AG04450 (cell line): ENCODE measurements around the gene PHLDA3. TPM values are rescaled to one million over a fixed set of nuclear protein-coding genes. Genes with fewer than 3 reads are reported as not detected.

Experiments used
- CTCF ChIA-PET: fragments of 300-600, 350-600 bp; formaldehyde crosslinking; extraction: SDS; loops from one replicate; lab custom pipeline; 2022; ENCODE audit warnings: antibody characterized with exemption, inconsistent platforms; lab: Charles Lee
- POLR2A ChIA-PET: fragments of 350-600 bp; formaldehyde crosslinking; extraction: SDS; loops from one replicate; lab custom pipeline; 2021; ENCODE audit warnings: antibody characterized with exemption, inconsistent platforms; lab: Yijun Ruan, JAX
- DNase-seq: peaks from one replicate; pipeline ENCODE4 v3.0.0-alpha.2; 2011; ENCODE audit warnings: low read depth, low spot score
- H3K27ac ChIP-seq: one replicate; pipeline ENCODE4 v1.5.1; 2012; ENCODE audit warnings: low read depth, low read length, control low read depth
- H3K27me3 ChIP-seq: one replicate; pipeline ENCODE4 v1.6.0; 2012; ENCODE audit warnings: low read length; ENCODE audit not compliant: control insufficient read depth, insufficient read depth
- H3K4me3 ChIP-seq: 2 replicates; pipeline ENCODE4 v1.5.1; 2011; ENCODE audit warnings: mild to moderate bottlenecking, low read depth, low read length, control low read depth
- H3K9me3 ChIP-seq: 2 replicates; pipeline ENCODE4 v1.5.1; 2012; ENCODE audit warnings: low read length; ENCODE audit not compliant: control insufficient read depth, insufficient read depth
- polyA plus RNA-seq: library from polyadenylated mRNA; depleted of rRNA; stranded (reverse); fragments of >200 nt; gene quantifications from 2 replicates; pipeline ENCODE4 v1.2.3, GENCODE V29; 2011; rRNA removed
- TF ChIP-seq, protein P1 (sequence below): IDR thresholded peaks from 2 replicates; pipeline ENCODE4 v1.5.1; 2011; ENCODE audit warnings: low read depth, low read length, control low read depth, inconsistent platforms

Gene PHLDA3
- polyA plus RNA-seq, 1 experiment = 58.9 TPM

DNA sequence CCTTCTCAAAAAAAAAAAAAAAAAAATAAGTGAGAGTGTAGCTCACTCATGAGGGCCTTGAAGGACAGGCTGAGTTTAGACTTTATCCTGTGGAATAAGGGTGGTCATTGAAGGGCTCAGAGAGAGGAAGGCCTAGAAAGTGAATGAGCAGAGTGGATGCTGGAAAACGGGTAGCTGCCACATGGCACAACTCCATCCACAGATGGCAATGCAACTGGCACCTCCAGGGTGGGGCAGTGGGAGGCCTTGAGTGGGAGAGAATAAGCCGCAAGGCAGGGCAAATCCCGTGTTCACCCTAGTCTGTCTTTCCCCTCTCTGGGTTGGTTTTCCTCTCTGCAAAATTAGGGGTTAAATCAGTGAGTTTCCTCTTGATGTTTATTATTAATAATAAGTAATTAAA lies 50.5 kb downstream of the PHLDA3 start:
- no peak for DNase-seq
- Histone ChIP-seq H3K9me3 (peaks cover 14% of the 10 kb centered on the region), H3K27me3 (peaks cover 50% of the 10 kb centered on the region), H3K27ac (no peak overlapping the region), H3K4me3 (no peak overlapping the region)
- POLR2A ChIA-PET = interaction anchor here (0.6 kb wide), 1 partner anchor 62 kb away, joined by 4 read pairs; no protein-coding TSS in a partner anchor
- CTCF ChIA-PET = interaction anchor here (0.6 to 1.6 kb wide), 6 partner anchors 9 to 94 kb away, joined by 5 to 12 read pairs (median 6); no protein-coding TSS in a partner anchor
- TF ChIP-seq, protein P1, sequence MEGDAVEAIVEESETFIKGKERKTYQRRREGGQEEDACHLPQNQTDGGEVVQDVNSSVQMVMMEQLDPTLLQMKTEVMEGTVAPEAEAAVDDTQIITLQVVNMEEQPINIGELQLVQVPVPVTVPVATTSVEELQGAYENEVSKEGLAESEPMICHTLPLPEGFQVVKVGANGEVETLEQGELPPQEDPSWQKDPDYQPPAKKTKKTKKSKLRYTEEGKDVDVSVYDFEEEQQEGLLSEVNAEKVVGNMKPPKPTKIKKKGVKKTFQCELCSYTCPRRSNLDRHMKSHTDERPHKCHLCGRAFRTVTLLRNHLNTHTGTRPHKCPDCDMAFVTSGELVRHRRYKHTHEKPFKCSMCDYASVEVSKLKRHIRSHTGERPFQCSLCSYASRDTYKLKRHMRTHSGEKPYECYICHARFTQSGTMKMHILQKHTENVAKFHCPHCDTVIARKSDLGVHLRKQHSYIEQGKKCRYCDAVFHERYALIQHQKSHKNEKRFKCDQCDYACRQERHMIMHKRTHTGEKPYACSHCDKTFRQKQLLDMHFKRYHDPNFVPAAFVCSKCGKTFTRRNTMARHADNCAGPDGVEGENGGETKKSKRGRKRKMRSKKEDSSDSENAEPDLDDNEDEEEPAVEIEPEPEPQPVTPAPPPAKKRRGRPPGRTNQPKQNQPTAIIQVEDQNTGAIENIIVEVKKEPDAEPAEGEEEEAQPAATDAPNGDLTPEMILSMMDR = no peak

Other genes starting within 250 kb of the PHLDA3 start
- 0.04 TPM in 2 replicates for gene PKP1, start 185.7 kb downstream of the PHLDA3 start, polyA plus RNA-seq
- gene TNNT2, start 91.5 kb downstream of the PHLDA3 start, polyA plus RNA-seq = 1.6 and 2.3 TPM in 2 replicates
- gene LAD1, start 69.9 kb downstream of the PHLDA3 start, polyA plus RNA-seq = 0.04 and 0.09 TPM in 2 replicates
- not detected in 2 replicates for gene TNNI1, start 47.5 kb downstream of the PHLDA3 start, polyA plus RNA-seq
- 641 and 730 TPM in 2 replicates for gene CSRP1, start 37.9 kb upstream of the PHLDA3 start, polyA plus RNA-seq
- gene NAV1, start 69.9 kb upstream of the PHLDA3 start, polyA plus RNA-seq = 17.5 and 23.0 TPM in 2 replicates